HepG2 (cell line): ENCODE results near the gene CPXM1. TPM values are rescaled to one million over a fixed set of nuclear protein-coding genes. Genes with fewer than 3 reads are reported as not detected.

Experiments
- ATAC-seq: fragments of 200-7000 bp; cut with Tn5 transposase; 3 replicates; pipeline ENCODE4 v1.9.1; 2020; ENCODE audit warnings: mild to moderate bottlenecking, moderate library complexity
- BruUV-seq: library from RNA; stranded (reverse); fragments of 400-500 nt; replicated peaks from 2 replicates; lab custom pipeline; 2021; lab: Mats Ljungman, UMichigan
- CTCF ChIA-PET: fragments of 300-600 bp; formaldehyde crosslinking; extraction: SDS; loops from one replicate; lab custom pipeline; 2021; ENCODE audit warnings: low total read pairs, inconsistent platforms, low intra/inter-chr PET ratio; lab: Yijun Ruan, JAX
- POLR2A ChIA-PET: fragments of 350-600 bp; sonication (Branson Sonifier 250); formaldehyde crosslinking; loops from one replicate; lab custom pipeline; 2020; ENCODE audit warnings: antibody characterized with exemption, inconsistent platforms; lab: Yijun Ruan, JAX
- DNase-seq: peaks from one replicate; pipeline ENCODE4 v3.0.0-alpha.2; 2015; ENCODE audit warnings: low spot score
- FAIRE-seq: peaks from 3 replicates; lab custom pipeline; 2011; peaks lifted over from hg19 to GRCh38; lab: Jason Lieb, UNC
- H2AFZ ChIP-seq: one replicate; pipeline ENCODE4 v1.6.1; 2011; ENCODE audit warnings: low read length, inconsistent platforms
- H3K27ac ChIP-seq: fragments of 300-600 bp; 3 replicates; pipeline ENCODE4 v1.8.0; 2011; ENCODE audit warnings: mixed run types, mild to moderate bottlenecking, mixed read lengths, low read length, inconsistent platforms; ENCODE audit not compliant: insufficient read depth; ENCODE audit errors: extremely low read length
- H3K27me3 ChIP-seq, 2 experiments: fragments of 200-600 bp in 1 of 2; 2 replicates in 1 of 2; 3 replicates in 1 of 2; pipeline versions ENCODE4 v1.6.0 to v1.8.0; 2011; ENCODE audit warnings: low read length in 2 of 2, mild to moderate bottlenecking in 2 of 2, moderate library complexity in 2 of 2, inconsistent platforms in 1 of 2; ENCODE audit not compliant: insufficient read depth in 2 of 2, control insufficient read depth in 1 of 2
- H3K36me3 ChIP-seq, 2 experiments: fragments of 200-600 bp in 1 of 2; replicated peaks in 1 of 2; 2 replicates in 1 of 2; 3 replicates in 1 of 2; pipeline versions ENCODE4 v1.5.1 to v1.8.0; 2011; ENCODE audit warnings: low read length in 2 of 2, inconsistent platforms in 1 of 2; ENCODE audit not compliant: insufficient read depth in 2 of 2, control insufficient read depth in 1 of 2
- H3K4me1 ChIP-seq: 2 replicates; pipeline ENCODE4 v1.5.1; 2012; ENCODE audit warnings: low read length, inconsistent platforms; ENCODE audit not compliant: insufficient read depth
- H3K4me2 ChIP-seq: 2 replicates; pipeline ENCODE4 v1.6.0; 2011; ENCODE audit warnings: low read depth, low read length, inconsistent platforms
- H3K4me3 ChIP-seq, 3 experiments: fragments of 200-600 bp in 1 of 3; sonication (generic), shearing (Covaris generic) in 1 of 3; replicated peaks in 1 of 3; 2 replicates each; pipeline ENCODE4 v1.5.1; 2011 to 2016; ENCODE audit warnings: low read length in 3 of 3, inconsistent platforms in 2 of 3, low read depth in 2 of 3, mild to moderate bottlenecking in 2 of 3, control low read depth in 1 of 3, mixed read lengths in 1 of 3; ENCODE audit not compliant: insufficient read depth in 1 of 3
- H3K79me2 ChIP-seq: one replicate; pipeline ENCODE4 v1.6.1; 2011; ENCODE audit warnings: low read length, inconsistent platforms; ENCODE audit not compliant: insufficient read depth
- H3K9ac ChIP-seq: 2 replicates; pipeline ENCODE4 v1.6.0; 2011; ENCODE audit warnings: mild to moderate bottlenecking, low read depth, low read length, inconsistent platforms; ENCODE audit not compliant: insufficient read depth
- H3K9me3 ChIP-seq: 2 replicates; pipeline ENCODE4 v1.5.1; 2012; ENCODE audit warnings: mild to moderate bottlenecking, low read length
- H4K20me1 ChIP-seq: 2 replicates; pipeline ENCODE4 v1.6.0; 2011; ENCODE audit warnings: inconsistent platforms, mild to moderate bottlenecking, low read length, moderate library complexity; ENCODE audit not compliant: insufficient read depth
- EEA1 ChIP-seq: sonication (generic); formaldehyde crosslinking; IDR thresholded peaks from 2 replicates; pipeline ENCODE4 v1.5.1; 2020; ENCODE audit warnings: mild to moderate bottlenecking, missing genetic modification reagents, borderline replicate concordance
- HES4 ChIP-seq: sonication (generic); formaldehyde crosslinking; IDR thresholded peaks from 2 replicates; pipeline ENCODE4 v1.9.0; 2021; ENCODE audit warnings: mild to moderate bottlenecking, missing genetic modification reagents, borderline replicate concordance
- MBNL3 ChIP-seq: fragments of 250-450 bp; sonication (Bioruptor Pico); conservative IDR thresholded peaks from 2 replicates; pipeline ENCODE4 v1.8.0; 2022; ENCODE audit warnings: mild to moderate bottlenecking, inconsistent platforms
- NR2F2 ChIP-seq: IDR thresholded peaks from 2 replicates; pipeline ENCODE4 v1.6.1; 2012; ENCODE audit warnings: low read depth, inconsistent platforms, borderline replicate concordance
- WGBS: methylation state at CpG from one replicate; pipeline ENCODE4 v1.1.6; 2017; ENCODE audit warnings: low lambda C conversion rate; 5-methylcytosine and 5-hydroxymethylcytosine counted together
- in situ Hi-C: cut with HindIII; loops from 2 replicates; pipeline ENCODE4 v1.10.0; 2017; ENCODE audit warnings: low pct_unique_long_range_greater_than_20kb; ENCODE audit not compliant: extremely low pct_ligation_motif_present
- intact Hi-C: fragments of 100-400 bp; cut with micrococcal nuclease; formaldehyde crosslinking; loops from one replicate; pipeline ENCODE4 v1.10.0; 2022; ENCODE audit not compliant: unreplicated experiment
- polyA plus RNA-seq, 8 experiments: library from polyadenylated mRNA; depleted of rRNA in 3 of 8; stranded (reverse) in 7 of 8; unstranded in 1 of 8; fragments of >200 nt; fragmentation: Illumina TruSeq in 4 of 8; extraction: Trizol in 4 of 8; gene quantifications; 2 replicates each; pipeline versions ENCODE4 v1.2.1 to v1.2.3, GENCODE V29; 2011 to 2016; ENCODE audit warnings: low read depth in 4 of 8, missing spikeins in 1 of 8, mixed read lengths in 1 of 8; ENCODE audit not compliant: insufficient read depth in 1 of 8
- total RNA-seq, 5 experiments: library from RNA; depleted of rRNA; stranded (reverse); fragments of >200 nt; fragmentation: Illumina TruSeq; extraction: Trizol; gene quantifications; 2 replicates each; pipeline ENCODE4 v1.2.3, GENCODE V29; 2016; ENCODE audit warnings: low read depth in 1 of 5
- TF ChIP-seq, protein P1 (sequence below): sonication (generic); formaldehyde crosslinking; IDR thresholded peaks from 2 replicates; pipeline ENCODE4 v1.5.0; 2020; ENCODE audit warnings: missing genetic modification reagents, mild to moderate bottlenecking, borderline replicate concordance
- TF ChIP-seq, protein P2 (sequence below): sonication (generic); formaldehyde crosslinking; conservative IDR thresholded peaks from 2 replicates; pipeline ENCODE4 v1.4.0; 2020; ENCODE audit warnings: missing genetic modification reagents

Gene CPXM1
- total and polyA plus RNA-seq, 2 of the 13 experiments (the other 11 are each of a cell fraction or from before 2014, with no cell fraction given): 0.07 TPM; not detected in 1

- H3K9ac ChIP-seq: no peak within 1 kb of the TSS
- ChIA-PET CTCF (no interaction called here), POLR2A (no interaction called here)
- H3K27ac ChIP-seq: no peak within 1 kb of the TSS
- in situ Hi-C loops: no loop called here
- WGBS: 1% methylated on average over 5 of the region's 5 CpGs
- peaks cover 0 to 66% of the 10 kb centered on the region in 2 experiments; a peak in 4 of 5 replicates for H3K27me3 ChIP-seq
- no peaks in the 10 kb centered on the region for H3K4me1 ChIP-seq
- intact Hi-C loops: no loop called here
- ATAC-seq: no peak
- FAIRE-seq: no peak
- H4K20me1 ChIP-seq: no peaks in the 10 kb centered on the region
- TF ChIP-seq, protein P1, sequence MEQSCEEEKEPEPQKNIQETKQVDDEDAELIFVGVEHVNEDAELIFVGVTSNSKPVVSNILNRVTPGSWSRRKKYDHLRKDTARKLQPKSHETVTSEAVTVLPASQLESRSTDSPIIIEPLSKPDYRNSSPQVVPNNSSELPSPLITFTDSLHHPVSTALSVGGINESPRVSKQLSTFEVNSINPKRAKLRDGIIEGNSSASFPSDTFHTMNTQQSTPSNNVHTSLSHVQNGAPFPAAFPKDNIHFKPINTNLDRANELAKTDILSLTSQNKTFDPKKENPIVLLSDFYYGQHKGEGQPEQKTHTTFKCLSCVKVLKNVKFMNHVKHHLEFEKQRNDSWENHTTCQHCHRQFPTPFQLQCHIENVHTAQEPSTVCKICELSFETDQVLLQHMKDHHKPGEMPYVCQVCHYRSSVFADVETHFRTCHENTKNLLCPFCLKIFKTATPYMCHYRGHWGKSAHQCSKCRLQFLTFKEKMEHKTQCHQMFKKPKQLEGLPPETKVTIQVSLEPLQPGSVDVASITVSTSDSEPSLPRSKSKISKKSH (CRISPR knock-in tag): no peak
- TF ChIP-seq HES4 (CRISPR knock-in tag): peak; percentile 25; the same call in 1 of the 2 replicates
- TF ChIP-seq, protein P2, sequence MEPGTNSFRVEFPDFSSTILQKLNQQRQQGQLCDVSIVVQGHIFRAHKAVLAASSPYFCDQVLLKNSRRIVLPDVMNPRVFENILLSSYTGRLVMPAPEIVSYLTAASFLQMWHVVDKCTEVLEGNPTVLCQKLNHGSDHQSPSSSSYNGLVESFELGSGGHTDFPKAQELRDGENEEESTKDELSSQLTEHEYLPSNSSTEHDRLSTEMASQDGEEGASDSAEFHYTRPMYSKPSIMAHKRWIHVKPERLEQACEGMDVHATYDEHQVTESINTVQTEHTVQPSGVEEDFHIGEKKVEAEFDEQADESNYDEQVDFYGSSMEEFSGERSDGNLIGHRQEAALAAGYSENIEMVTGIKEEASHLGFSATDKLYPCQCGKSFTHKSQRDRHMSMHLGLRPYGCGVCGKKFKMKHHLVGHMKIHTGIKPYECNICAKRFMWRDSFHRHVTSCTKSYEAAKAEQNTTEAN: no peak
- DNase-seq: no peak
- no peak within 1 kb of the TSS for H2AFZ ChIP-seq
- no TSS peak for BruUV-seq
- 0 out of 2 replicates have a peak, but pooled peaks cover 5% of the 10 kb centered on the region for H3K9me3 ChIP-seq
- H3K4me2 ChIP-seq: no peak within 1 kb of the TSS
- H3K36me3 ChIP-seq: no peaks in the 10 kb centered on the region
- no peak within 1 kb of the TSS for H3K4me3 ChIP-seq
- H3K79me2 ChIP-seq: no peaks in the 10 kb centered on the region
Observed at GRCh38 chr20:2814587-2815051, 14.2 kb upstream of the CPXM1 start, which contains the start of gene C20orf141. C20orf141 (plus strand) TSS chr20:2814987; CDS start chr20:2815185, 198 bp downstream.

GRCh38 chr20:2814076-2814475 is 13.6 kb upstream of the CPXM1 start:
- in situ Hi-C loops (no loop called here), intact Hi-C loops (no loop called here)

More at GRCh38 chr20:2814076-2814475, 13.6 kb upstream of the CPXM1 start:
- no peak overlapping the region for H2AFZ ChIP-seq
- no peaks in the 10 kb centered on the region for H3K79me2 ChIP-seq
- ATAC-seq: no peak
- H3K27ac ChIP-seq: no peak overlapping the region
- H3K36me3 ChIP-seq: no peaks in the 10 kb centered on the region
- H3K4me3 ChIP-seq: no peak overlapping the region
- DNase-seq: no peak
- H4K20me1 ChIP-seq: no peaks in the 10 kb centered on the region
- POLR2A ChIA-PET: no interaction called here
- CTCF ChIA-PET: no interaction called here
- peaks cover 0 to 63% of the 10 kb centered on the region in 2 experiments; a peak in 4 of 5 replicates for H3K27me3 ChIP-seq
- 0 out of 2 replicates have a peak, but pooled peaks cover 5% of the 10 kb centered on the region for H3K9me3 ChIP-seq
- no peak for FAIRE-seq
- 54% methylated on average over 1 of the region's 1 CpG for WGBS
- H3K4me1 ChIP-seq: no peaks in the 10 kb centered on the region
- no peak overlapping the region for H3K9ac ChIP-seq
- BruUV-seq: no TSS peak
- TF ChIP-seq MBNL3 (CRISPR knock-in tag) (no peak), NR2F2 (no peak), EEA1 (CRISPR knock-in tag) (no peak)
- H3K4me2 ChIP-seq: no peak overlapping the region
